RWPE2 (cell line): ENCODE results near the gene CAPG.

Source experiments
- ATAC-seq: fragments of 200-7000 bp; cut with Tn5 transposase; 3 replicates; pipeline ENCODE4 v1.9.1; 2021; ENCODE audit warnings: low read depth
- DNase-seq: peaks from one replicate; pipeline ENCODE4 v3.0.0-alpha.2; 2020; ENCODE audit warnings: low spot score
- H3K27ac ChIP-seq: fragments of 450-650 bp; 2 replicates; pipeline ENCODE4 v1.5.1; 2017; ENCODE audit warnings: mild to moderate bottlenecking; ENCODE audit not compliant: poor library complexity, severe bottlenecking
- H3K27me3 ChIP-seq: fragments of 250-450 bp; sonication (Bioruptor Pico); 2 replicates; pipeline ENCODE4 v1.5.1; 2021; ENCODE audit warnings: mild to moderate bottlenecking, moderate library complexity; ENCODE audit not compliant: insufficient read depth, poor library complexity, severe bottlenecking
- H3K36me3 ChIP-seq: fragments of 250-450 bp; sonication (Bioruptor Pico); 2 replicates; pipeline ENCODE4 v1.5.1; 2020; ENCODE audit warnings: low read depth, mild to moderate bottlenecking, moderate library complexity
- H3K4me1 ChIP-seq: fragments of 250-450 bp; sonication (Bioruptor Pico); 2 replicates; pipeline ENCODE4 v1.5.1; 2021; ENCODE audit warnings: mild to moderate bottlenecking, moderate library complexity; ENCODE audit not compliant: insufficient read depth, poor library complexity, severe bottlenecking
- H3K4me3 ChIP-seq: fragments of 250-450 bp; sonication (Bioruptor Pico); 2 replicates; pipeline ENCODE4 v1.5.1; 2021; ENCODE audit warnings: mild to moderate bottlenecking, moderate library complexity; ENCODE audit not compliant: severe bottlenecking
- H3K9me3 ChIP-seq: fragments of 250-450 bp; sonication (Bioruptor Pico); 2 replicates; pipeline ENCODE4 v1.5.1; 2021; ENCODE audit warnings: mild to moderate bottlenecking, moderate library complexity; ENCODE audit not compliant: severe bottlenecking
- CTCF ChIP-seq: fragments of 450-650 bp; IDR thresholded peaks from one replicate; pipeline ENCODE4 v1.5.1; 2017; ENCODE audit warnings: mild to moderate bottlenecking, moderate library complexity; ENCODE audit not compliant: poor library complexity, severe bottlenecking

Gene CAPG

GRCh38 chr2:85431570-85432205, 21.5 kb upstream of the CAPG start:
- Histone ChIP-seq H3K4me1 (peaks cover 18% of the 10 kb centered on the region), H3K36me3 (no peaks in the 10 kb centered on the region), H3K27me3 (no peaks in the 10 kb centered on the region), H3K9me3 (no peaks in the 10 kb centered on the region), H3K4me3 (no peak overlapping the region), H3K27ac (no peak overlapping the region)
- TF ChIP-seq CTCF, result no peak
- no peak for ATAC-seq
- DNase-seq, result no peak

GRCh38 chr2:85430752-85431569, 20.8 kb upstream of the CAPG start:
- Histone ChIP-seq H3K27me3 (no peaks in the 10 kb centered on the region), H3K36me3 (no peaks in the 10 kb centered on the region), H3K9me3 (no peaks in the 10 kb centered on the region), H3K27ac (no peak overlapping the region), H3K4me3 (no peak overlapping the region), H3K4me1 (peaks cover 18% of the 10 kb centered on the region)
- ATAC-seq (no peak), DNase-seq (no peak)
- TF ChIP-seq CTCF, result no peak

- H3K9me3 ChIP-seq, result no peaks in the 10 kb centered on the region
- no peak for TF ChIP-seq CTCF
- no peak overlapping the region for H3K27ac ChIP-seq
- ATAC-seq (no peak), DNase-seq (no peak)
- H3K27me3 ChIP-seq, result no peaks in the 10 kb centered on the region
- no peaks in the 10 kb centered on the region for H3K36me3 ChIP-seq
- peaks cover 18% of the 10 kb centered on the region for H3K4me1 ChIP-seq
- no peak overlapping the region for H3K4me3 ChIP-seq
These were observed 19.7 kb upstream of the CAPG start for GRCh38 chr2:85429924-85430289.

- H3K9me3 ChIP-seq, result no peaks in the 10 kb centered on the region
- no peaks in the 10 kb centered on the region for H3K36me3 ChIP-seq
- peaks cover 16% of the 10 kb centered on the region for H3K4me1 ChIP-seq
- ATAC-seq (no peak), DNase-seq (no peak)
- no peak for TF ChIP-seq CTCF
- H3K4me3 ChIP-seq, result no peak overlapping the region
- no peak overlapping the region for H3K27ac ChIP-seq
- H3K27me3 ChIP-seq, result no peaks in the 10 kb centered on the region
These were observed 19.2 kb upstream of the CAPG start for GRCh38 chr2:85429213-85429923.
